DND-41 (cell line): ENCODE measurements around the gene DSCAML1.

Experiments
- ATAC-seq: fragments of 200-7000 bp; cut with Tn5 transposase; 3 replicates; pipeline ENCODE4 v1.9.1; 2021; ENCODE audit warnings: low read depth; ENCODE audit not compliant: insufficient read depth
- DNase-seq: peaks from one replicate; pipeline ENCODE4 v3.0.0-alpha.2; 2020
- H2AFZ ChIP-seq: 2 replicates; pipeline ENCODE4 v1.6.0; 2012; ENCODE audit warnings: low read depth, low read length
- H3K27ac ChIP-seq: 2 replicates; pipeline ENCODE4 v1.5.1; 2012; ENCODE audit warnings: low read length, inconsistent platforms
- H3K27me3 ChIP-seq: fragments of 200-600 bp; sonication (generic); 2 replicates; pipeline ENCODE4 v1.6.0; 2012; ENCODE audit warnings: low read length, mild to moderate bottlenecking, inconsistent platforms; ENCODE audit not compliant: insufficient read depth, poor library complexity
- H3K36me3 ChIP-seq: 2 replicates; pipeline ENCODE4 v1.5.1; 2012; ENCODE audit warnings: low read length, inconsistent platforms; ENCODE audit not compliant: insufficient read depth
- H3K4me1 ChIP-seq: 2 replicates; pipeline ENCODE4 v1.5.1; 2012; ENCODE audit warnings: mild to moderate bottlenecking, low read length; ENCODE audit not compliant: insufficient read depth
- H3K4me2 ChIP-seq: 2 replicates; pipeline ENCODE4 v1.6.0; 2012; ENCODE audit warnings: mild to moderate bottlenecking, moderate library complexity, low read length, inconsistent platforms; ENCODE audit not compliant: insufficient read depth
- H3K4me3 ChIP-seq, 2 experiments: fragments of 200-600 bp in 1 of 2; shearing (Covaris generic) in 1 of 2; 2 replicates each; pipeline ENCODE4 v1.5.1; 2012 to 2016; ENCODE audit warnings: inconsistent platforms in 2 of 2, low read length in 2 of 2, mild to moderate bottlenecking in 2 of 2, low read depth in 1 of 2, moderate library complexity in 1 of 2
- H3K79me2 ChIP-seq: 2 replicates; pipeline ENCODE4 v1.6.0; 2012; ENCODE audit warnings: low read length, inconsistent platforms; ENCODE audit not compliant: insufficient read depth
- H3K9ac ChIP-seq: 2 replicates; pipeline ENCODE4 v1.6.0; 2012; ENCODE audit warnings: low read depth, mild to moderate bottlenecking, inconsistent platforms, low read length, moderate library complexity
- H3K9me3 ChIP-seq: 2 replicates; pipeline ENCODE4 v1.5.1; 2012; ENCODE audit warnings: low read length, moderate library complexity, mild to moderate bottlenecking, inconsistent platforms; ENCODE audit not compliant: insufficient read depth, severe bottlenecking
- H4K20me1 ChIP-seq: 2 replicates; pipeline ENCODE4 v1.6.0; 2012; ENCODE audit warnings: low read length; ENCODE audit not compliant: insufficient read depth
- CTCF ChIP-seq: IDR thresholded peaks from 2 replicates; pipeline ENCODE4 v1.5.1; 2012; ENCODE audit warnings: borderline replicate concordance, low read length, moderate library complexity, mild to moderate bottlenecking; ENCODE audit not compliant: poor library complexity, severe bottlenecking; ENCODE audit errors: extremely low read depth
- EZH2 ChIP-seq: IDR thresholded peaks from 3 replicates; pipeline ENCODE4 v1.6.1; 2012; ENCODE audit warnings: borderline replicate concordance, low read depth, mild to moderate bottlenecking, moderate library complexity, low read length, inconsistent platforms; ENCODE audit not compliant: severe bottlenecking

Gene DSCAML1

GRCh38 chr11:117440258-117440657 lies 356.8 kb downstream of the DSCAML1 start:
- H3K4me3 ChIP-seq: no peak overlapping the region
- no peaks in the 10 kb centered on the region for H3K79me2 ChIP-seq
- TF ChIP-seq EZH2 (no peak), CTCF (no peak)
- H3K27ac ChIP-seq: no peak overlapping the region
- no peak overlapping the region for H3K4me2 ChIP-seq
- no peak for ATAC-seq
- no peaks in the 10 kb centered on the region for H3K27me3 ChIP-seq
- H2AFZ ChIP-seq: no peak overlapping the region
- no peaks in the 10 kb centered on the region for H4K20me1 ChIP-seq
- no peaks in the 10 kb centered on the region for H3K4me1 ChIP-seq
- no peaks in the 10 kb centered on the region for H3K36me3 ChIP-seq
- no peak for DNase-seq
- H3K9me3 ChIP-seq: no peaks in the 10 kb centered on the region
- no peak overlapping the region for H3K9ac ChIP-seq

- Histone ChIP-seq H3K79me2 (no peaks in the 10 kb centered on the region), H3K36me3 (no peaks in the 10 kb centered on the region), H3K9ac (no peak overlapping the region), H3K9me3 (no peaks in the 10 kb centered on the region), H2AFZ (no peak overlapping the region), H3K4me2 (no peak overlapping the region), H3K27me3 (no peaks in the 10 kb centered on the region), H3K4me3 (no peak overlapping the region), H3K4me1 (no peaks in the 10 kb centered on the region), H3K27ac (no peak overlapping the region), H4K20me1 (no peaks in the 10 kb centered on the region)
- ATAC-seq (no peak), DNase-seq (no peak)
- TF ChIP-seq EZH2: no peak
- no peak for TF ChIP-seq CTCF
Measured at GRCh38 chr11:117439256-117439655, 357.8 kb downstream of the DSCAML1 start.

GRCh38 chr11:117438371-117439000 lies 358.5 kb downstream of the DSCAML1 start:
- no peaks in the 10 kb centered on the region for H4K20me1 ChIP-seq
- H2AFZ ChIP-seq: no peak overlapping the region
- no peaks in the 10 kb centered on the region for H3K4me1 ChIP-seq
- DNase-seq: no peak
- ATAC-seq: no peak
- no peak overlapping the region for H3K4me2 ChIP-seq
- H3K27ac ChIP-seq: no peak overlapping the region
- no peak overlapping the region for H3K9ac ChIP-seq
- no peaks in the 10 kb centered on the region for H3K79me2 ChIP-seq
- no peaks in the 10 kb centered on the region for H3K9me3 ChIP-seq
- H3K36me3 ChIP-seq: no peaks in the 10 kb centered on the region
- TF ChIP-seq EZH2 (no peak), CTCF (no peak)
- H3K4me3 ChIP-seq: no peak overlapping the region
- H3K27me3 ChIP-seq: no peaks in the 10 kb centered on the region

- H3K27me3 ChIP-seq: no peaks in the 10 kb centered on the region
- H3K27ac ChIP-seq: no peak overlapping the region
- no peaks in the 10 kb centered on the region for H3K79me2 ChIP-seq
- DNase-seq: no peak
- H3K4me3 ChIP-seq: no peak overlapping the region
- H3K9me3 ChIP-seq: no peaks in the 10 kb centered on the region
- TF ChIP-seq EZH2 (no peak), CTCF (no peak)
- no peak for ATAC-seq
- H3K4me2 ChIP-seq: no peak overlapping the region
- H3K4me1 ChIP-seq: no peaks in the 10 kb centered on the region
- no peak overlapping the region for H3K9ac ChIP-seq
- no peaks in the 10 kb centered on the region for H3K36me3 ChIP-seq
- no peaks in the 10 kb centered on the region for H4K20me1 ChIP-seq
- no peak overlapping the region for H2AFZ ChIP-seq
Measured at GRCh38 chr11:117437791-117438130, 359.3 kb downstream of the DSCAML1 start.
